Endothelial cell of umbilical vein (primary cell): ENCODE data around the gene TTC3. TPM values are rescaled to one million over a fixed set of nuclear protein-coding genes. Genes with fewer than 3 reads are reported as not detected.
A peak's percentile ranks its signal among the peaks of the same experiment; 100 is the strongest.

Experiments
- BruUV-seq: library from RNA; stranded (reverse); fragments of 400-500 nt; replicated peaks from 2 replicates; lab custom pipeline; 2021; lab: Mats Ljungman, UMichigan
- CTCF ChIA-PET: fragments of 300-600, 350-600 bp; sonication (Branson Sonifier 250); formaldehyde crosslinking; loops from one replicate; lab custom pipeline; 2021; ENCODE audit warnings: antibody characterized with exemption, inconsistent platforms; lab: Charles Lee
- POLR2A ChIA-PET: fragments of 300-600, 350-600 bp; sonication (Branson Sonifier 250); formaldehyde crosslinking; loops from one replicate; lab custom pipeline; 2021; ENCODE audit warnings: antibody characterized with exemption, inconsistent platforms; lab: Charles Lee
- DNase-seq: peaks from one replicate; pipeline ENCODE4 v3.0.0-alpha.2; 2011; ENCODE audit warnings: low read depth, low spot score
- FAIRE-seq: peaks from 2 replicates; lab custom pipeline; 2011; peaks lifted over from hg19 to GRCh38; lab: Jason Lieb, UNC
- H2AFZ ChIP-seq: 2 replicates; pipeline ENCODE4 v1.6.0; 2012; ENCODE audit warnings: low read depth, low read length, control low read depth, inconsistent platforms
- H3K27ac ChIP-seq: 2 replicates; pipeline ENCODE4 v1.5.1; 2011; ENCODE audit warnings: low read depth, mild to moderate bottlenecking, control low read depth, low read length, moderate library complexity; ENCODE audit not compliant: insufficient read depth
- H3K27me3 ChIP-seq, 2 experiments: 2 replicates each; pipeline versions ENCODE4 v1.6.0 to v1.6.1; 2011; ENCODE audit warnings: low read length in 2 of 2, mixed read lengths in 1 of 2; ENCODE audit not compliant: control insufficient read depth in 2 of 2, insufficient read depth in 2 of 2
- H3K36me3 ChIP-seq, 2 experiments: 2 replicates in 1 of 2; 3 replicates in 1 of 2; pipeline ENCODE4 v1.5.1; 2011; ENCODE audit warnings: low read length in 2 of 2, mild to moderate bottlenecking in 1 of 2, moderate library complexity in 1 of 2; ENCODE audit not compliant: control insufficient read depth in 2 of 2, insufficient read depth in 2 of 2; ENCODE audit errors: extremely low read depth in 1 of 2
- H3K4me1 ChIP-seq: 3 replicates; pipeline ENCODE4 v1.5.1; 2011; ENCODE audit warnings: mild to moderate bottlenecking, low read length; ENCODE audit not compliant: control insufficient read depth, insufficient read depth; ENCODE audit errors: extremely low read depth
- H3K4me2 ChIP-seq: 2 replicates; pipeline ENCODE4 v1.6.1; 2011; ENCODE audit warnings: low read length, control low read depth, mixed read lengths; ENCODE audit not compliant: insufficient read depth
- H3K4me3 ChIP-seq, 3 experiments: fragments of 200-600 bp in 1 of 3; sonication (generic), shearing (Covaris generic) in 1 of 3; replicated peaks in 1 of 3; 2 replicates each; pipeline ENCODE4 v1.5.1; 2011 to 2016; ENCODE audit warnings: control low read depth in 3 of 3, low read length in 3 of 3, mild to moderate bottlenecking in 2 of 3, inconsistent platforms in 1 of 3, low read depth in 1 of 3, moderate library complexity in 1 of 3; ENCODE audit not compliant: insufficient read depth in 1 of 3
- H3K79me2 ChIP-seq: 2 replicates; pipeline ENCODE4 v1.6.0; 2012; ENCODE audit warnings: low read length, inconsistent platforms; ENCODE audit not compliant: control insufficient read depth, insufficient read depth
- H3K9ac ChIP-seq: replicated peaks from 2 replicates; pipeline ENCODE3; 2011; ENCODE audit warnings: low read length, control low read depth; ENCODE audit not compliant: insufficient read depth; ENCODE audit errors: extremely low read depth
- H3K9me1 ChIP-seq: replicated peaks from 3 replicates; pipeline ENCODE4 v1.6.0; 2011; ENCODE audit warnings: mild to moderate bottlenecking, low read length; ENCODE audit not compliant: control insufficient read depth, insufficient read depth; ENCODE audit errors: extremely low read depth
- H3K9me3 ChIP-seq: replicated peaks from 2 replicates; pipeline ENCODE4 v1.5.1; 2012; ENCODE audit warnings: low read length, inconsistent platforms; ENCODE audit not compliant: control insufficient read depth, insufficient read depth
- H4K20me1 ChIP-seq: replicated peaks from 2 replicates; pipeline ENCODE3; 2011; ENCODE audit warnings: mild to moderate bottlenecking, low read length; ENCODE audit not compliant: control insufficient read depth, insufficient read depth; ENCODE audit errors: extremely low read depth
- CTCF ChIP-seq, 2 donors: IDR thresholded peaks; 1 replicate in 1 of 2; 2 replicates in 1 of 2; pipeline ENCODE4 v1.5.1; 2011; ENCODE audit warnings: low read length in 2 of 2, mild to moderate bottlenecking in 2 of 2, moderate library complexity in 2 of 2, control low read depth in 1 of 2, inconsistent platforms in 1 of 2, low read depth in 1 of 2; ENCODE audit not compliant: insufficient read depth in 1 of 2; ENCODE audit errors: extremely low read depth in 1 of 2
- EZH2 ChIP-seq: IDR thresholded peaks from 2 replicates; pipeline ENCODE4 v1.6.1; 2012; ENCODE audit warnings: borderline replicate concordance, low read depth, mild to moderate bottlenecking, moderate library complexity, low read length, inconsistent platforms; ENCODE audit not compliant: severe bottlenecking
- FOS ChIP-seq: IDR thresholded peaks from 2 replicates; pipeline ENCODE4 v1.6.1; 2011; ENCODE audit warnings: mild to moderate bottlenecking, low read length, moderate library complexity, borderline replicate concordance; ENCODE audit not compliant: insufficient read depth
- GATA2 ChIP-seq: IDR thresholded peaks from 2 replicates; pipeline ENCODE4 v1.7.0; 2011; ENCODE audit warnings: low read depth, mild to moderate bottlenecking, moderate library complexity, mixed read lengths, low read length; ENCODE audit not compliant: insufficient read length, insufficient read depth
- JUN ChIP-seq: IDR thresholded peaks from 2 replicates; pipeline ENCODE4 v1.6.1; 2011; ENCODE audit warnings: borderline replicate concordance, low read depth; ENCODE audit not compliant: insufficient read length, insufficient read depth
- MYC ChIP-seq: IDR thresholded peaks from one replicate; pipeline ENCODE4 v1.6.1; 2011; ENCODE audit warnings: mild to moderate bottlenecking, low read depth, low read length
- POLR2A ChIP-seq: IDR thresholded peaks from 2 replicates; pipeline ENCODE4 v1.6.1; 2012; ENCODE audit warnings: low read depth, mild to moderate bottlenecking, control low read depth, low read length
- POLR2AphosphoS5 ChIP-seq: IDR thresholded peaks from 2 replicates; pipeline ENCODE4 v1.6.1; 2012; ENCODE audit warnings: low read depth, mild to moderate bottlenecking, control low read depth, low read length, moderate library complexity; ENCODE audit not compliant: insufficient read depth
- dilution Hi-C: fragments of 300-500 bp; cut with MboI; formaldehyde crosslinking; loops from one replicate; pipeline ENCODE4 v1.15.0; 2019; ENCODE audit warnings: low sequenced_read_pairs; ENCODE audit not compliant: extremely low pct_ligation_motif_present
- intact Hi-C: fragments of 100-400 bp; cut with micrococcal nuclease; formaldehyde crosslinking; loops from one replicate; pipeline ENCODE4 v1.10.0; 2022
- polyA plus RNA-seq, 4 experiments: library from polyadenylated mRNA; depleted of rRNA in 3 of 4; stranded (reverse) in 3 of 4; unstranded in 1 of 4; fragments of >200 nt; gene quantifications; 2 replicates each; pipeline versions ENCODE4 v1.2.1 to v1.2.3, GENCODE V29; 2011 to 2012; ENCODE audit warnings: missing spikeins in 1 of 4
- total RNA-seq: library from RNA; stranded (reverse); gene quantifications from 2 replicates; pipeline ENCODE4 v1.2.3, GENCODE V29; 2021
- TF ChIP-seq, protein P1 (sequence below): IDR thresholded peaks from 2 replicates; pipeline ENCODE4 v1.6.1; 2011; ENCODE audit not compliant: insufficient read depth, insufficient read length

TTC3 gene
- total and polyA plus RNA-seq, 2 donors (not counting 3 experiments of a cell fraction or from before 2014, with no cell fraction given) = 26.2 to 113 TPM

- H3K4me3 ChIP-seq = no peak overlapping the region
- H3K9me3 ChIP-seq = no peaks in the 10 kb centered on the region
- H4K20me1 ChIP-seq = peaks cover 9% of the 10 kb centered on the region
- CTCF ChIA-PET = interaction anchor here (0.5 to 2.8 kb wide), 2 partner anchors 74 to 106 kb away, joined by 3 to 12 read pairs; no protein-coding TSS in a partner anchor
- H3K27ac ChIP-seq = no peak overlapping the region
- peak; percentile 4 for DNase-seq
- POLR2A ChIA-PET = no interaction called here
- no peaks in the 10 kb centered on the region for H3K4me1 ChIP-seq
- no peak for TF ChIP-seq EZH2
- no peak for TF ChIP-seq JUN
- no peak for TF ChIP-seq GATA2
- H3K9me1 ChIP-seq = no peaks in the 10 kb centered on the region
- no peak overlapping the region for H3K4me2 ChIP-seq
- no TSS peak for BruUV-seq
- no peak overlapping the region for H2AFZ ChIP-seq
- H3K9ac ChIP-seq = no peak overlapping the region
- dilution Hi-C loops (no loop called here), intact Hi-C loops (no loop called here)
- H3K27me3 ChIP-seq = no peaks in the 10 kb centered on the region
- FAIRE-seq = no peak
- H3K79me2 ChIP-seq = peaks cover 71% of the 10 kb centered on the region
- H3K36me3 ChIP-seq = no peaks in the 10 kb centered on the region
These were observed 9.9 kb downstream of the TTC3 start for GRCh38 chr21:37082856-37083528.

GRCh38 chr21:37085726-37086125 is 12.7 kb downstream of the TTC3 start:
- Histone ChIP-seq H4K20me1 (peaks cover 8% of the 10 kb centered on the region), H3K9me3 (no peaks in the 10 kb centered on the region), H3K4me3 (no peak overlapping the region), H3K4me2 (no peak overlapping the region), H3K4me1 (no peaks in the 10 kb centered on the region), H3K9ac (no peak overlapping the region), H3K36me3 (no peaks in the 10 kb centered on the region), H3K27me3 (no peaks in the 10 kb centered on the region), H2AFZ (no peak overlapping the region), H3K79me2 (peaks cover 61% of the 10 kb centered on the region), H3K27ac (no peak overlapping the region), H3K9me1 (no peaks in the 10 kb centered on the region)
- no peak for TF ChIP-seq GATA2
- TF ChIP-seq POLR2AphosphoS5 = no peak
- TF ChIP-seq JUN = no peak
- TF ChIP-seq FOS = no peak
- TF ChIP-seq CTCF (IDR thresholded peaks at IDR 0.05; ENCODE audit: extremely low read depth in 1 of 2, insufficient read depth in 1 of 2, low read depth in 1 of 2, low read length in 2 of 2) = no peak
- TF ChIP-seq EZH2 = no peak
- no peak for TF ChIP-seq POLR2A
- TF ChIP-seq, protein P1, sequence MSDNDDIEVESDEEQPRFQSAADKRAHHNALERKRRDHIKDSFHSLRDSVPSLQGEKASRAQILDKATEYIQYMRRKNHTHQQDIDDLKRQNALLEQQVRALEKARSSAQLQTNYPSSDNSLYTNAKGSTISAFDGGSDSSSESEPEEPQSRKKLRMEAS = no peak
- TF ChIP-seq MYC = no peak
- FAIRE-seq (no peak), DNase-seq (no peak)
- BruUV-seq = no TSS peak
- CTCF ChIA-PET = interaction anchor here (0.9 to 2.2 kb wide), 2 partner anchors 107 to 109 kb away, joined by 3 to 13 read pairs; no protein-coding TSS in a partner anchor
- dilution Hi-C loops = no loop called here
- POLR2A ChIA-PET = no interaction called here
- intact Hi-C loops = no loop called here
